HCT116 (cell line): ENCODE measurements around the gene DDX55. TPM values are rescaled to one million over a fixed set of nuclear protein-coding genes. Genes with fewer than 3 reads are reported as not detected.
A peak's percentile ranks its signal among the peaks of the same experiment; 100 is the strongest.

Source experiments
- ATAC-seq: fragments of 200-7000 bp; cut with Tn5 transposase; 2 replicates; pipeline ENCODE4 v1.9.1; 2020; ENCODE audit warnings: mild to moderate bottlenecking, moderate library complexity
- Bru-seq: library from RNA; stranded (reverse); fragments of 400-500 nt; gene quantifications from one replicate; lab custom pipeline; 2021; lab: Mats Ljungman, UMichigan
- BruChase-seq, 2 experiments: library from RNA; stranded (reverse); fragments of 400-500 nt; gene quantifications; one replicate each; lab custom pipeline; 2021; lab: Mats Ljungman, UMichigan
- BruUV-seq: library from RNA; stranded (reverse); fragments of 400-500 nt; replicated peaks from 2 replicates; lab custom pipeline; 2021; lab: Mats Ljungman, UMichigan
- CTCF ChIA-PET: fragments of 300-600 bp; sonication (Branson Sonifier 250); formaldehyde crosslinking; loops from one replicate; lab custom pipeline; 2021; ENCODE audit warnings: antibody characterized with exemption; lab: Charles Lee
- POLR2A ChIA-PET: fragments of 300-600, 350-600 bp; sonication (Branson Sonifier 250); formaldehyde crosslinking; loops from one replicate; lab custom pipeline; 2021; ENCODE audit warnings: antibody characterized with exemption; lab: Charles Lee
- RAD21 ChIA-PET, 2 experiments: fragments of 300-600 bp; sonication (Branson Sonifier 250); formaldehyde crosslinking; loops; one replicate each; lab custom pipeline; 2023; ENCODE audit warnings: low total read pairs in 2 of 2; ENCODE audit not compliant: uncharacterized antibody in 2 of 2, unreplicated experiment in 2 of 2, low non-redundant PET in 1 of 2; lab: Charles Lee
- DNase-seq: peaks from one replicate; pipeline ENCODE4 v3.0.0-alpha.2; 2010; ENCODE audit warnings: low read depth, low spot score
- H2AFZ ChIP-seq: fragments of 200-600 bp; shearing (Covaris generic), sonication (generic); 2 replicates; pipeline ENCODE4 v1.6.1; 2017; ENCODE audit warnings: low read depth, mixed run types, mixed read lengths, antibody characterized with exemption, low read length; ENCODE audit not compliant: poor library complexity, severe bottlenecking
- H3K27ac ChIP-seq: 2 replicates; pipeline ENCODE4 v1.5.1; 2012; ENCODE audit warnings: low read depth, low read length
- H3K27me3 ChIP-seq: fragments of 200-600 bp; sonication (generic); 2 replicates; pipeline ENCODE4 v1.6.1; 2016; ENCODE audit warnings: mixed run types, low read length, mixed read lengths; ENCODE audit not compliant: insufficient read depth
- H3K36me3 ChIP-seq, 2 experiments: fragments of 200-500 bp in 1 of 2; fragments of 200-600 bp in 1 of 2; sonication (Bioruptor generic) in 1 of 2; sonication (generic) in 1 of 2; 2 replicates each; pipeline versions ENCODE4 v1.5.1 to v1.6.1; 2014 to 2016; ENCODE audit warnings: low read length in 2 of 2, inconsistent platforms in 1 of 2, mixed read lengths in 1 of 2, mixed run types in 1 of 2; ENCODE audit not compliant: insufficient read depth in 2 of 2, control insufficient read depth in 1 of 2
- H3K4me1 ChIP-seq, 2 experiments: fragments of 200-600 bp in 1 of 2; sonication (generic) in 1 of 2; 2 replicates each; pipeline versions ENCODE4 v1.5.1 to v1.6.1; 2012 to 2017; ENCODE audit warnings: low read length in 2 of 2, inconsistent platforms in 1 of 2, mild to moderate bottlenecking in 1 of 2, mixed read lengths in 1 of 2, mixed run types in 1 of 2, moderate library complexity in 1 of 2; ENCODE audit not compliant: insufficient read depth in 2 of 2, control insufficient read depth in 1 of 2
- H3K4me2 ChIP-seq: fragments of 200-600 bp; sonication (generic); 2 replicates; pipeline ENCODE4 v1.6.1; 2017; ENCODE audit warnings: mixed run types, low read length, mixed read lengths
- H3K4me3 ChIP-seq, 2 experiments: fragments of 200-600 bp in 1 of 2; sonication (generic) in 1 of 2; replicated peaks in 1 of 2; 2 replicates each; pipeline ENCODE4 v1.5.1; 2011 to 2016; ENCODE audit warnings: low read length in 2 of 2, control low read depth in 1 of 2, low read depth in 1 of 2, mild to moderate bottlenecking in 1 of 2, mixed read lengths in 1 of 2, mixed run types in 1 of 2
- H3K79me2 ChIP-seq: fragments of 200-600 bp; sonication (generic); 2 replicates; pipeline ENCODE4 v1.6.1; 2017; ENCODE audit warnings: mild to moderate bottlenecking, mixed run types, low read length, moderate library complexity, mixed read lengths; ENCODE audit not compliant: insufficient read depth
- H3K9ac ChIP-seq: fragments of 200-600 bp; sonication (generic); 2 replicates; pipeline ENCODE4 v1.6.1; 2016; ENCODE audit warnings: low read length, mixed read lengths
- H3K9me2 ChIP-seq: fragments of 200-600 bp; sonication (generic), shearing (Covaris generic); 2 replicates; pipeline ENCODE4 v1.6.1; 2017; ENCODE audit warnings: mixed run types, mild to moderate bottlenecking, moderate library complexity; ENCODE audit not compliant: insufficient read depth
- H3K9me3 ChIP-seq, 2 experiments: fragments of 200-500 bp in 1 of 2; fragments of 200-600 bp in 1 of 2; sonication (Bioruptor generic) in 1 of 2; sonication (generic) in 1 of 2; 2 replicates each; pipeline ENCODE4 v1.6.1; 2014 to 2017; ENCODE audit warnings: low read length in 2 of 2, mixed read lengths in 2 of 2, inconsistent platforms in 1 of 2, low read depth in 1 of 2, mild to moderate bottlenecking in 1 of 2, mixed run types in 1 of 2, moderate library complexity in 1 of 2; ENCODE audit not compliant: control insufficient read depth in 1 of 2, insufficient read depth in 1 of 2
- H4K20me1 ChIP-seq: fragments of 200-600 bp; sonication (generic), shearing (Covaris generic); 2 replicates; pipeline ENCODE4 v1.6.1; 2017; ENCODE audit warnings: mixed run types, mild to moderate bottlenecking, moderate library complexity; ENCODE audit not compliant: insufficient read depth
- CBX3 ChIP-seq: IDR thresholded peaks from 2 replicates; pipeline ENCODE4 v1.6.1; 2012; ENCODE audit warnings: low read depth
- CEBPB ChIP-seq: IDR thresholded peaks from 2 replicates; pipeline ENCODE4 v1.6.1; 2012; ENCODE audit warnings: low read depth
- ELF1 ChIP-seq: IDR thresholded peaks from 2 replicates; pipeline ENCODE4 v1.6.1; 2012; ENCODE audit warnings: low read depth, borderline replicate concordance
- EZH2 ChIP-seq: fragments of 200-600 bp; sonication (generic); IDR thresholded peaks from 2 replicates; pipeline ENCODE4 v1.6.1; 2017; ENCODE audit warnings: antibody characterized with exemption, mixed run types
- EZH2phosphoT487 ChIP-seq: fragments of 200-600 bp; IDR thresholded peaks from 2 replicates; pipeline ENCODE4 v1.6.1; 2018; ENCODE audit warnings: antibody characterized with exemption, borderline replicate concordance
- FOSL1 ChIP-seq: IDR thresholded peaks from 2 replicates; pipeline ENCODE4 v1.6.1; 2012; ENCODE audit warnings: low read depth
- JUND ChIP-seq: IDR thresholded peaks from 2 replicates; pipeline ENCODE4 v1.6.1; 2012
- MAX ChIP-seq: IDR thresholded peaks from 2 replicates; pipeline ENCODE4 v1.6.1; 2012
- POLR2A ChIP-seq: IDR thresholded peaks from 2 replicates; pipeline ENCODE4 v1.7.0; 2011; ENCODE audit warnings: borderline replicate concordance; ENCODE audit not compliant: insufficient read depth, insufficient read length; ENCODE audit errors: extremely low read depth
- RAD21 ChIP-seq: IDR thresholded peaks from 2 replicates; pipeline ENCODE4 v1.6.1; 2012; ENCODE audit warnings: low read depth, mild to moderate bottlenecking
- SIN3A ChIP-seq: IDR thresholded peaks from 2 replicates; pipeline ENCODE4 v1.6.1; 2012; ENCODE audit warnings: low read depth
- SP1 ChIP-seq: IDR thresholded peaks from 2 replicates; pipeline ENCODE4 v1.6.1; 2012; ENCODE audit warnings: low read depth
- SRF ChIP-seq: IDR thresholded peaks from 2 replicates; pipeline ENCODE4 v1.6.1; 2012; ENCODE audit warnings: low read depth
- YY1 ChIP-seq: IDR thresholded peaks from 2 replicates; pipeline ENCODE4 v1.6.1; 2011; ENCODE audit warnings: low read length, low read depth, moderate library complexity, mild to moderate bottlenecking; ENCODE audit not compliant: insufficient replicate concordance; ENCODE audit errors: extremely low read depth
- ZFX ChIP-seq: fragments of 450-650 bp; IDR thresholded peaks from 2 replicates; pipeline ENCODE4 v1.6.1; 2017
- ZNF274 ChIP-seq: fragments of 200-500 bp; sonication (Bioruptor generic); IDR thresholded peaks from 2 replicates; pipeline ENCODE4 v1.6.1; 2014; ENCODE audit warnings: mild to moderate bottlenecking, low read depth, low read length, inconsistent platforms
- intact Hi-C: fragments of 100-400 bp; cut with micrococcal nuclease; formaldehyde crosslinking; loops from 2 replicates; pipeline ENCODE4 v1.10.0; 2022
- long read RNA-seq: library from polyadenylated mRNA; unstranded; transcript quantifications from one replicate; pipeline ENCODE4 v2.0.0, GENCODE V29; 2021; ENCODE audit not compliant: unreplicated experiment
- polyA plus RNA-seq: library from polyadenylated mRNA; unstranded; fragments of >200 nt; gene quantifications from 2 replicates; pipeline ENCODE4 v1.2.1, GENCODE V29; 2012; ENCODE audit warnings: missing spikeins
- total RNA-seq: library from RNA; stranded (reverse); gene quantifications from one replicate; pipeline ENCODE4 v1.2.1, GENCODE V29; 2021; ENCODE audit not compliant: unreplicated experiment
- TF ChIP-seq, protein P1 (sequence below): IDR thresholded peaks from 2 replicates; pipeline ENCODE4 v1.6.1; 2012
- TF ChIP-seq, protein P2 (sequence below): IDR thresholded peaks from 2 replicates; pipeline ENCODE4 v1.6.1; 2011; ENCODE audit warnings: mild to moderate bottlenecking, low read length, moderate library complexity; ENCODE audit not compliant: insufficient replicate concordance; ENCODE audit errors: extremely low read depth
- TF ChIP-seq, protein P3 (sequence below), 3 experiments: fragments of 200-600 bp in 1 of 3; sonication (generic) in 1 of 3; IDR thresholded peaks in 2 of 3; conservative IDR thresholded peaks in 1 of 3; 2 replicates each; pipeline ENCODE4 v1.5.1; 2012 to 2017; ENCODE audit warnings: low read depth in 2 of 3, low read length in 2 of 3, antibody characterized with exemption in 1 of 3, borderline replicate concordance in 1 of 3, control low read depth in 1 of 3, mild to moderate bottlenecking in 1 of 3, mixed read lengths in 1 of 3, mixed run types in 1 of 3, moderate library complexity in 1 of 3; ENCODE audit not compliant: insufficient read depth in 1 of 3

Gene DDX55
- total RNA-seq = 41.8 TPM
- polyA plus RNA-seq = 18.5 and 22.3 TPM in 2 replicates
- percentile 90 among the genes with signal in this experiment for Bru-seq, nascent RNA
- percentile 90 among the genes with signal in this experiment for BruChase-seq, experiment 1, labeled RNA remaining after a 6-hour chase
- BruChase-seq, experiment 2, labeled RNA remaining after a 2-hour chase = percentile 95 among the genes with signal in this experiment
- long read RNA-seq, transcript DDX55-201 (14 exons, 2,654 nt) = major isoform, 8 of 54 reads
- long read RNA-seq, partial matches to known transcripts = 25 of 54 reads
- long read RNA-seq, other reads (novel, unspliced or antisense) = 21 of 54 reads

DNA sequence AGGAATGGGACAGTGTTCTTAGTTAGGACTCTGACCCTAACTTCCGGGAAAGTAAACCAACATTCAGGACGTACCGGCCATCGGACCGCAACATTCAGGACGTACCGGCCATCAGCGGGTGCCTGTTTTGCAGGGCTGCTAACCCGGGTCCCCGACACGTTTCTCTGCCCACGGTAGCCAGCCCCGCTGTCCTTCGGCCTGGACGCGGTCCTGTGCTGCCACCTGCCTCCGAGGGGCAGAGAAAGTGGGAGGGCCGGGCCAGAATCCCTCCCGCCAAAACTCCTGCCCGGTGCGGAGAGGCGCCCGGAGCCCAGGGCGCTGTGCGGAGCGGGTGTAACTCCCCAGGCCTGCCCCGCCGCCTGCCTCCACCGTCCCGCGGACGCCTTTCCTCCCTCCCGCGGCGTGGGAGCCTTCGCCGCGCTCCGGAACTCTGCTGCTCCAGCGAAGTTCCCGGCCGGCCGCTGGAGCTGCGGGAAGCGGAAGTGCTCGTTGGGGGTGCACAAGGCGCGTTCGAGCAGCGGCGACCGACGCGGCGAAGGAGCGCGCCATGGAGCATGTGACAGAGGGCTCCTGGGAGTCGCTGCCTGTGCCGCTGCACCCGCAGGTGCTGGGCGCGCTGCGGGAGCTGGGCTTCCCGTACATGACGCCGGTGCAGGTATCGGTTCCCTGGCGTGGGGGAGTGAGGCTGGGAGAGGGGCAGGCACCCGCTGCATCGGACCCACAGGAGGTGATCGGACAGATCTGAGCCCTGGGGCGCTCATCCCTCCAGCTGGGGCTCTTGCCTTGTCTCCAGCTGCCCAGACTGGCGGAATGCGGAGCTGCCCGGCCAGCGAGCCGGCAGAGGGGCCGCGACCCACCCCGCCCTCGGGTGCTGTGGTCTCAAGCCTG is at the start of gene DDX55:
DDX55 (plus strand) TSS at position 498 of the 888 bp plus-strand sequence; CDS start at position 548, 50 bp downstream.
- TSS peak; percentile 88 for BruUV-seq
- ChIA-PET POLR2A (interaction anchor here (1.5 kb wide), 1 partner anchor 18 kb away, joined by 4 read pairs; the partner anchor contains the start of gene TMED2), RAD21 (no interaction called here), CTCF (no interaction called here)
- intact Hi-C loops = loop anchor here (5.0 kb wide), 1 partner anchor 630 kb away; no protein-coding TSS in a partner anchor
- DNase-seq = peak; percentile 64
- Histone ChIP-seq H3K4me2 (peak within 1 kb of the TSS; percentile 90), H3K9me2 (no peaks in the 10 kb centered on the region), H4K20me1 (no peaks in the 10 kb centered on the region), H3K27ac (peak within 1 kb of the TSS; percentile 76), H3K9ac (peak within 1 kb of the TSS; percentile 98), H3K36me3 (peaks cover 30 to 33% of the 10 kb centered on the region in 2 experiments), H3K27me3 (no peaks in the 10 kb centered on the region), H3K4me1 (peaks cover 2 to 13% of the 10 kb centered on the region in 2 experiments; a peak in 3 of 4 replicates), H3K4me3 (peak within 1 kb of the TSS; percentile 83 to 100), H2AFZ (peak within 1 kb of the TSS; percentile 89), H3K9me3 (no peaks in the 10 kb centered on the region), H3K79me2 (peaks cover 58% of the 10 kb centered on the region)
- peak; percentile 90 for ATAC-seq
- TF ChIP-seq CEBPB (no peak), JUND (no peak), CBX3 (peak; percentile 90), YY1 (peak; percentile 86), SRF (peak; percentile 91), ZNF274 (no peak), EZH2phosphoT487 (no peak), SIN3A (peak; percentile 89), SP1 (peak; percentile 61; the same call in 1 of the 2 replicates), ZFX (peak; percentile 88), FOSL1 (no peak), EZH2 (no peak), RAD21 (peak; percentile 75), POLR2A (peak; percentile 74), MAX (peak; percentile 99), ELF1 (peak; percentile 68; the same call in 1 of the 2 replicates)
- TF ChIP-seq, protein P1, sequence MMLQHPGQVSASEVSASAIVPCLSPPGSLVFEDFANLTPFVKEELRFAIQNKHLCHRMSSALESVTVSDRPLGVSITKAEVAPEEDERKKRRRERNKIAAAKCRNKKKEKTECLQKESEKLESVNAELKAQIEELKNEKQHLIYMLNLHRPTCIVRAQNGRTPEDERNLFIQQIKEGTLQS = no peak
- TF ChIP-seq, protein P2, sequence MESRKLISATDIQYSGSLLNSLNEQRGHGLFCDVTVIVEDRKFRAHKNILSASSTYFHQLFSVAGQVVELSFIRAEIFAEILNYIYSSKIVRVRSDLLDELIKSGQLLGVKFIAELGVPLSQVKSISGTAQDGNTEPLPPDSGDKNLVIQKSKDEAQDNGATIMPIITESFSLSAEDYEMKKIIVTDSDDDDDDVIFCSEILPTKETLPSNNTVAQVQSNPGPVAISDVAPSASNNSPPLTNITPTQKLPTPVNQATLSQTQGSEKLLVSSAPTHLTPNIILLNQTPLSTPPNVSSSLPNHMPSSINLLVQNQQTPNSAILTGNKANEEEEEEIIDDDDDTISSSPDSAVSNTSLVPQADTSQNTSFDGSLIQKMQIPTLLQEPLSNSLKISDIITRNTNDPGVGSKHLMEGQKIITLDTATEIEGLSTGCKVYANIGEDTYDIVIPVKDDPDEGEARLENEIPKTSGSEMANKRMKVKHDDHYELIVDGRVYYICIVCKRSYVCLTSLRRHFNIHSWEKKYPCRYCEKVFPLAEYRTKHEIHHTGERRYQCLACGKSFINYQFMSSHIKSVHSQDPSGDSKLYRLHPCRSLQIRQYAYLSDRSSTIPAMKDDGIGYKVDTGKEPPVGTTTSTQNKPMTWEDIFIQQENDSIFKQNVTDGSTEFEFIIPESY = no peak
- TF ChIP-seq, protein P3, sequence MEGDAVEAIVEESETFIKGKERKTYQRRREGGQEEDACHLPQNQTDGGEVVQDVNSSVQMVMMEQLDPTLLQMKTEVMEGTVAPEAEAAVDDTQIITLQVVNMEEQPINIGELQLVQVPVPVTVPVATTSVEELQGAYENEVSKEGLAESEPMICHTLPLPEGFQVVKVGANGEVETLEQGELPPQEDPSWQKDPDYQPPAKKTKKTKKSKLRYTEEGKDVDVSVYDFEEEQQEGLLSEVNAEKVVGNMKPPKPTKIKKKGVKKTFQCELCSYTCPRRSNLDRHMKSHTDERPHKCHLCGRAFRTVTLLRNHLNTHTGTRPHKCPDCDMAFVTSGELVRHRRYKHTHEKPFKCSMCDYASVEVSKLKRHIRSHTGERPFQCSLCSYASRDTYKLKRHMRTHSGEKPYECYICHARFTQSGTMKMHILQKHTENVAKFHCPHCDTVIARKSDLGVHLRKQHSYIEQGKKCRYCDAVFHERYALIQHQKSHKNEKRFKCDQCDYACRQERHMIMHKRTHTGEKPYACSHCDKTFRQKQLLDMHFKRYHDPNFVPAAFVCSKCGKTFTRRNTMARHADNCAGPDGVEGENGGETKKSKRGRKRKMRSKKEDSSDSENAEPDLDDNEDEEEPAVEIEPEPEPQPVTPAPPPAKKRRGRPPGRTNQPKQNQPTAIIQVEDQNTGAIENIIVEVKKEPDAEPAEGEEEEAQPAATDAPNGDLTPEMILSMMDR (IDR thresholded peaks at IDR 0.05 in 2 of 3, conservative IDR thresholded peaks at IDR 0.05 in 1 of 3; ENCODE audit: borderline replicate concordance in 1 of 3, insufficient read depth in 1 of 3, low read depth in 2 of 3, low read length in 2 of 3) = peak; percentile 19 to 38 (median 35); a peak in 4 of 6 replicates
